H7 (cell line): ENCODE results near the gene PHB1. TPM values are rescaled to one million over a fixed set of nuclear protein-coding genes. Genes with fewer than 3 reads are reported as not detected.
"Not testable (repeated sequence)": the region's sequence is repeated elsewhere in the genome, so short reads cannot be mapped to it uniquely, and the experiment has no call there.

Experiments
- DNase-seq: peaks from one replicate; pipeline ENCODE4 v3.0.0; 2012
- H3K27me3 ChIP-seq: 2 replicates; pipeline ENCODE4 v1.6.0; 2011; ENCODE audit warnings: mild to moderate bottlenecking, low read length; ENCODE audit not compliant: control insufficient read depth, insufficient read depth
- H3K36me3 ChIP-seq: replicated peaks from 2 replicates; pipeline ENCODE4 v1.5.1; 2011; ENCODE audit warnings: low read length; ENCODE audit not compliant: control insufficient read depth, insufficient read depth
- H3K4me3 ChIP-seq: 2 replicates; pipeline ENCODE4 v1.5.1; 2011; ENCODE audit warnings: low read depth, mild to moderate bottlenecking, control low read depth, low read length, moderate library complexity; ENCODE audit not compliant: insufficient read depth
- total RNA-seq: library from RNA; depleted of rRNA; stranded (reverse); fragments of >200 nt; shearing (Covaris generic); gene quantifications from 2 replicates; pipeline ENCODE4 v1.2.3, GENCODE V29; 2014

The PHB1 gene
- total RNA-seq, 1 experiment from 2014 or later, result 384 TPM

GRCh38 chr17:49365667-49366066 is 49.0 kb downstream of the PHB1 start:
- DNase-seq, result peak; percentile 41
- Histone ChIP-seq H3K27me3 (no peaks in the 10 kb centered on the region), H3K4me3 (no peak overlapping the region), H3K36me3 (no peaks in the 10 kb centered on the region)

GRCh38 chr17:49365126-49365525 is 49.6 kb downstream of the PHB1 start:
- not testable (repeated sequence) for H3K27me3 ChIP-seq, H3K4me3 ChIP-seq, H3K36me3 ChIP-seq, DNase-seq

- Histone ChIP-seq H3K27me3 (no peaks in the 10 kb centered on the region), H3K36me3 (no peaks in the 10 kb centered on the region), H3K4me3 (no peak overlapping the region)
- no peak for DNase-seq
Observed at GRCh38 chr17:49364119-49364518, 50.6 kb downstream of the PHB1 start.

- Histone ChIP-seq H3K27me3 (no peaks in the 10 kb centered on the region), H3K36me3 (no peaks in the 10 kb centered on the region), H3K4me3 (no peak overlapping the region)
- DNase-seq, result no peak
Observed at GRCh38 chr17:49363251-49363650, 51.4 kb downstream of the PHB1 start.

GRCh38 chr17:49362723-49363117 is 52.0 kb downstream of the PHB1 start:
- H3K4me3 ChIP-seq, result peak overlapping the region; percentile 92
- H3K36me3 ChIP-seq, result no peaks in the 10 kb centered on the region
- no peaks in the 10 kb centered on the region for H3K27me3 ChIP-seq

GRCh38 chr17:49361902-49362722 is 52.6 kb downstream of the PHB1 start, which contains the start of gene ZNF652:
Gene ZNF652 (minus strand): TSS chr17:49362250. CDS start chr17:49317725, 44,525 bp downstream.
- DNase-seq, result peak; percentile 99
- Histone ChIP-seq H3K36me3 (no peaks in the 10 kb centered on the region), H3K4me3 (peak within 1 kb of the TSS; percentile 92), H3K27me3 (no peaks in the 10 kb centered on the region)

More at GRCh38 chr17:49362723-49363117, 52.0 kb downstream of the PHB1 start:
- DNase-seq, result no peak

GRCh38 chr17:49361129-49361901 is 53.4 kb downstream of the PHB1 start:
- peak overlapping the region; percentile 92 for H3K4me3 ChIP-seq
- DNase-seq, result peak; percentile 59
- no peaks in the 10 kb centered on the region for H3K36me3 ChIP-seq
- no peaks in the 10 kb centered on the region for H3K27me3 ChIP-seq

GRCh38 chr17:49360796-49361128 is 53.9 kb downstream of the PHB1 start:
- H3K27me3 ChIP-seq, result no peaks in the 10 kb centered on the region
- peak overlapping the region; percentile 92 for H3K4me3 ChIP-seq
- H3K36me3 ChIP-seq, result no peaks in the 10 kb centered on the region
- peak; percentile 37 for DNase-seq

GRCh38 chr17:49359990-49360795 is 54.5 kb downstream of the PHB1 start:
- no peak for DNase-seq
- Histone ChIP-seq H3K36me3 (no peaks in the 10 kb centered on the region), H3K4me3 (no peak overlapping the region), H3K27me3 (no peaks in the 10 kb centered on the region)

GRCh38 chr17:49358641-49359247 is 55.9 kb downstream of the PHB1 start:
- H3K36me3 ChIP-seq, result no peaks in the 10 kb centered on the region
- H3K27me3 ChIP-seq, result no peaks in the 10 kb centered on the region
- no peak overlapping the region for H3K4me3 ChIP-seq
- no peak for DNase-seq

GRCh38 chr17:49357516-49357915 is 57.2 kb downstream of the PHB1 start:
- no peak overlapping the region for H3K4me3 ChIP-seq
- DNase-seq, result no peak
- no peaks in the 10 kb centered on the region for H3K36me3 ChIP-seq
- H3K27me3 ChIP-seq, result no peaks in the 10 kb centered on the region

- Histone ChIP-seq H3K36me3 (no peaks in the 10 kb centered on the region), H3K27me3 (no peaks in the 10 kb centered on the region), H3K4me3 (no peak overlapping the region)
- no peak for DNase-seq
Observed at GRCh38 chr17:49356320-49356719, 58.4 kb downstream of the PHB1 start.
